NCI-H82 treated with DMSO at 0.1 percent for 48 hours (cell line): ENCODE data around the gene FMN1.
A peak's percentile ranks its signal among the peaks of the same experiment; 100 is the strongest.
"Not testable (repeated sequence)": the region's sequence is repeated elsewhere in the genome, so short reads cannot be mapped to it uniquely, and the experiment has no call there.

Experiments used
- DNase-seq: peaks from one replicate; lab custom pipeline; 2025; ENCODE audit not compliant: unreplicated experiment; lab: John Stamatoyannopoulos, UW

FMN1 gene

GRCh38 chr15:32870240-32871033, 324.1 kb downstream of the FMN1 start:
- DNase-seq, result no peak

GRCh38 chr15:32869776-32870175, 324.7 kb downstream of the FMN1 start:
- DNase-seq, result no peak

GRCh38 chr15:32867313-32867626, 327.2 kb downstream of the FMN1 start:
- DNase-seq, result no peak

GRCh38 chr15:32866454-32867312, 327.8 kb downstream of the FMN1 start:
- DNase-seq, result no peak

- no peak for DNase-seq
Measured at GRCh38 chr15:32864841-32865240, 329.7 kb downstream of the FMN1 start.

GRCh38 chr15:32864051-32864450, 330.5 kb downstream of the FMN1 start:
- no peak for DNase-seq

- no peak for DNase-seq
Measured at GRCh38 chr15:32861761-32862160, 332.8 kb downstream of the FMN1 start.

GRCh38 chr15:32861174-32861573, 333.3 kb downstream of the FMN1 start:
- DNase-seq, result no peak

GRCh38 chr15:32859996-32860395, 334.5 kb downstream of the FMN1 start:
- DNase-seq, result no peak

- no peak for DNase-seq
Measured at GRCh38 chr15:32859251-32859650, 335.3 kb downstream of the FMN1 start.

GRCh38 chr15:32857732-32858131, 336.8 kb downstream of the FMN1 start:
- DNase-seq, result no peak

- no peak for DNase-seq
Measured at GRCh38 chr15:32856753-32857152, 337.8 kb downstream of the FMN1 start.

GRCh38 chr15:32855942-32856341, 338.6 kb downstream of the FMN1 start:
- no peak for DNase-seq

GRCh38 chr15:32853592-32853991, 340.9 kb downstream of the FMN1 start:
- no peak for DNase-seq

GRCh38 chr15:32852771-32853170, 341.7 kb downstream of the FMN1 start:
- no peak for DNase-seq

- no peak for DNase-seq
Measured at GRCh38 chr15:32852017-32852416, 342.5 kb downstream of the FMN1 start.

- no peak for DNase-seq
Measured at GRCh38 chr15:32851572-32851971, 342.9 kb downstream of the FMN1 start.

- peak; percentile 81 for DNase-seq
Measured at GRCh38 chr15:32849769-32850668, 344.5 kb downstream of the FMN1 start.

GRCh38 chr15:32846671-32847070, 347.8 kb downstream of the FMN1 start:
- not testable (repeated sequence) for DNase-seq

GRCh38 chr15:32844118-32844711, 350.3 kb downstream of the FMN1 start:
- DNase-seq, result peak; percentile 3
